COLO668 (cell line): Measurements from ENCODE around the gene WBP1L.
"Not testable (repeated sequence)": the region's sequence is repeated elsewhere in the genome, so short reads cannot be mapped to it uniquely, and the experiment has no call there.

Experiments used
- DNase-seq: peaks from one replicate; lab custom pipeline; 2025; ENCODE audit not compliant: unreplicated experiment; lab: John Stamatoyannopoulos, UW

Gene WBP1L

GRCh38 chr10:102832987-102833386, 89.2 kb downstream of the WBP1L start:
- DNase-seq, result no peak

GRCh38 chr10:102834143-102834542, 90.4 kb downstream of the WBP1L start:
- no peak for DNase-seq

- DNase-seq, result peak; percentile 67
Observed at GRCh38 chr10:102835007-102835482, 91.3 kb downstream of the WBP1L start.

- DNase-seq, result no peak
Observed at GRCh38 chr10:102837230-102837721, 93.5 kb downstream of the WBP1L start, which contains the start of gene CYP17A1. Gene CYP17A1 (minus strand): TSS chr10:102837413. CDS start chr10:102837361, 52 bp downstream.

GRCh38 chr10:102838276-102838927, 94.7 kb downstream of the WBP1L start:
- DNase-seq, result not testable (repeated sequence)

- no peak for DNase-seq
Observed at GRCh38 chr10:102841827-102842345, 98.1 kb downstream of the WBP1L start.

- not testable (repeated sequence) for DNase-seq
Observed at GRCh38 chr10:102843139-102843538, 99.4 kb downstream of the WBP1L start.

GRCh38 chr10:102844190-102844776, 100.5 kb downstream of the WBP1L start:
- DNase-seq, result not testable (repeated sequence)

- no peak for DNase-seq
Observed at GRCh38 chr10:102845352-102845902, 101.7 kb downstream of the WBP1L start.

- DNase-seq, result no peak
Observed at GRCh38 chr10:102850025-102850518, 106.3 kb downstream of the WBP1L start.

GRCh38 chr10:102853237-102853636, 109.5 kb downstream of the WBP1L start:
- DNase-seq, result not testable (repeated sequence)

- not testable (repeated sequence) for DNase-seq
Observed at GRCh38 chr10:102855731-102856436, 112.1 kb downstream of the WBP1L start.

GRCh38 chr10:102856758-102857424, 113.1 kb downstream of the WBP1L start:
- no peak for DNase-seq

- DNase-seq, result no peak
Observed at GRCh38 chr10:102859911-102860310, 116.2 kb downstream of the WBP1L start.

- no peak for DNase-seq
Observed at GRCh38 chr10:102863660-102864059, 119.9 kb downstream of the WBP1L start.

- no peak for DNase-seq
Observed at GRCh38 chr10:102865620-102866019, 121.9 kb downstream of the WBP1L start.
